GM12875 (cell line): ENCODE data around the gene ALPK3.

Source experiments
- H3K4me3 ChIP-seq: one replicate; pipeline ENCODE4 v1.5.1; 2011; ENCODE audit warnings: low read depth, low read length, control low read depth
- TF ChIP-seq, protein P1 (sequence below): IDR thresholded peaks from 2 replicates; pipeline ENCODE4 v1.5.1; 2011; ENCODE audit warnings: low read depth, mild to moderate bottlenecking, control low read depth, inconsistent platforms, low read length, moderate library complexity, borderline replicate concordance; ENCODE audit not compliant: insufficient read depth

The ALPK3 gene

DNA sequence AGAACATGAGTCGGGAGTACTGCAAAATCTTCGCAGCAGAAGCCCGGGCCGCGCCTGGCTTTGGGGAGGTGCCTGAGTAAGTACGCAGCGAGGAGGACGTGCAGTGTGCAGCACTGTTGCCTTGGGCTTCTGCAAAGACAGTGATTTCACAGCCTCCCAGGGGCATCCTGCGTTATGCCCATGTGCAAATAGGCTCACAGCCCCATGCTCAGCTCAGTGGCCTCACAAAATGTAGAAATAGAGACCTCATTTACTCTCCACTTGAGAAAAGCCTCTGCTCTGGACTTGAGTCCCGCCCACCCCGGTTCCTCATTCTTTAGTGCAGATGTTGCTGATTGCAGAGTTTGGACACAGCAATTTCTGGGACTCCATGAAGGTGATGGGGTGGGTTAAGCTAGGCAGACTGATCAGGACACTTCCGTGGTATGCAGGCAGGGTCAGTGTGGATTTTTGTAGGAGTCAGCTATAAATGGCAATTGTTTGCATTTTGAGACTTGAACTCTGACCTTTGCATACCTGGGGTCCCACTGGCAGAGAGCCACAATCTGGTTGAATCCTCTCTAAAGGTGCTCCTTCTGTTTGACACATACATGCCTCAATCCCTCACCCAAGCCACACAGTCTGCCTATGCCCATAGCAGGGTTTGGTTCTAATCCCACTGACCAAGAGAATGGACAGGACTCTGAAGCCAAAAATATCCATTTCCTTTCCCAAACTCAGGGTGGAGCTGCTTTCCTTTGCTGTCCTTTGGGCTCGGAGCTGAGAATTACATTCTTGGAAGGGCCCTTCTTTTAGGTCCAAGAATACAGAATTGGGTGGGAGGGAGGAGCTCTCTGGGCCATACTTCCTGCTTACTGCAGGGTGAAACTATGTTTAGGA is 46.6 kb downstream of the ALPK3 start:
- no peak overlapping the region for H3K4me3 ChIP-seq
- TF ChIP-seq, protein P1, sequence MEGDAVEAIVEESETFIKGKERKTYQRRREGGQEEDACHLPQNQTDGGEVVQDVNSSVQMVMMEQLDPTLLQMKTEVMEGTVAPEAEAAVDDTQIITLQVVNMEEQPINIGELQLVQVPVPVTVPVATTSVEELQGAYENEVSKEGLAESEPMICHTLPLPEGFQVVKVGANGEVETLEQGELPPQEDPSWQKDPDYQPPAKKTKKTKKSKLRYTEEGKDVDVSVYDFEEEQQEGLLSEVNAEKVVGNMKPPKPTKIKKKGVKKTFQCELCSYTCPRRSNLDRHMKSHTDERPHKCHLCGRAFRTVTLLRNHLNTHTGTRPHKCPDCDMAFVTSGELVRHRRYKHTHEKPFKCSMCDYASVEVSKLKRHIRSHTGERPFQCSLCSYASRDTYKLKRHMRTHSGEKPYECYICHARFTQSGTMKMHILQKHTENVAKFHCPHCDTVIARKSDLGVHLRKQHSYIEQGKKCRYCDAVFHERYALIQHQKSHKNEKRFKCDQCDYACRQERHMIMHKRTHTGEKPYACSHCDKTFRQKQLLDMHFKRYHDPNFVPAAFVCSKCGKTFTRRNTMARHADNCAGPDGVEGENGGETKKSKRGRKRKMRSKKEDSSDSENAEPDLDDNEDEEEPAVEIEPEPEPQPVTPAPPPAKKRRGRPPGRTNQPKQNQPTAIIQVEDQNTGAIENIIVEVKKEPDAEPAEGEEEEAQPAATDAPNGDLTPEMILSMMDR, result no peak

DNA sequence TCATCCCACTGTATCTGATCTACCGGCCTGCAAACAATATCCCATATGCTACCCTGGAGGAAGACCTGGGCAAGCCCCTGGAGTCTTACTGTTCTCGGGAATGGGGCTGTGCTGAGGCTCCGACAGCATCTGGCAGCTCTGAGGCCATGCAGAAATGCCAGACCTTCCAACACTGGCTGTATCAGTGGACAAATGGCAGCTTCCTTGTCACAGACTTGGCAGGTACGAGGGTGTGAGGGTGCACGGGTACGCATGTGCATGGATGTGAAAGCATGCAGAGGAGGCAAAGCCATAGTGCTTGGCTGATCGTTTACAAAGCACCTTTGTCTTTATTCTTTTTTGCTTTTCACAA is 47.3 kb downstream of the ALPK3 start:
- TF ChIP-seq, protein P1, result no peak
- no peak overlapping the region for H3K4me3 ChIP-seq

DNA sequence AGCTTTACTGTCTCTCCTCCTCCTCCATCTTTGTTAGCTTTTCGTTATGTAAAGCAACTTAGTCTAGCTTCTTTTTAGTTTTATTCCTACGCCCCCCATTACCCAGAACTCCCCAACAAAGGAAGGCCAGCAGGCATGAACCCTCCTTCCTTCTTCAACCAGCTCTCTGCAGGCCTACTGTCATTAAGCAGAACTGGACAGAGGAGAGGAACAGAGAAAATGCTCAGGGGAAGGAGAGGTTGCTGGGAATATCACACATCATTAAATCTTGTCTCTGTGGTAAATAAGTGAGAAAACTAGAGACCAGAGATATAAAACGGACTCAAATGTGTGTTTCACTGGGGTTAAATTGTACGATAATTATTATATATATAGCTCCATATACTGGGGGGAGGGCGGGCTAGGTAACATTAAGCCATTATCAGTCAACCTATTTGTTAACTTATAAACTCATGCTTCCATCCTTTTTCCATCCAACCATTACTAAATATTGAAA is 48.0 kb downstream of the ALPK3 start:
- H3K4me3 ChIP-seq, result no peak overlapping the region
- TF ChIP-seq, protein P1, result no peak

DNA sequence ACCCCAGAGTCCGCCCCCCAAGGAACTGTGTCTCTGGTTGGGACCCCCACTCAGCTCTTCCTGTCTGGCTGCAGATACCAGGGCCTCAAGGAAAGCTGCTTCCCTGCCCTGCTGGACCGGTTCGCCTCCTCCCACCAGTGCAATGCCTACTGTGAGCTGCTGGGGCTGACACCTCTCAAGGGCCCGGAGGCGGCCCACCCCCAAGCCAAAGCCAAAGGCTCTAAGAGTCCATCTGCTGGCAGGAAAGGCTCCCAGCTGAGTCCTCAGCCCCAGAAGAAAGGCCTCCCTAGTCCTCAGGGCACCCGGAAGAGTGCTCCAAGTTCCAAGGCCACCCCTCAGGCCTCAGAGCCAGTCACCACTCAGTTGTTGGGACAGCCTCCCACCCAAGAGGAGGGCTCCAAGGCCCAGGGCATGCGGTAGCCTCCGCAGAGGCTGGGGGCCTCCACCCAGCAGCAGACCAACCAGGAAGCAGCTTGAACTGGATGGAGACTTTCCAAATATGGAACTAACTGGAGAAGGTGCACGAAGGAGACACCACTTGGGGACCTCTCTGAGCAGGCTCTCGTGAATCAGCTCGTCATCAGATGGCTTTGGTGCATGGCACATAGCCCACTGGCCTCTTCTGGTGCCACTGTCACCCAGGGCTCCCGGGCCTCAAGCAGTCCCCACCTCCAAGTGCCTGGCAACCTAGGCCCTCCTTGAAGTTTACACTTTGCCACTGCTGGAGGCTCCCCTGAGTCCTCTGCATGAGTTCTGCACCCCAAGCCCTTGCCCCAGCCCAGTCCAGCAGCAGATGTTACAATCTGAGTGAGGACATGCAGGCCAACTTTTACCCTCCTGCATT is 51.1 kb downstream of the ALPK3 start:
- no peak overlapping the region for H3K4me3 ChIP-seq
- TF ChIP-seq, protein P1, result no peak

DNA sequence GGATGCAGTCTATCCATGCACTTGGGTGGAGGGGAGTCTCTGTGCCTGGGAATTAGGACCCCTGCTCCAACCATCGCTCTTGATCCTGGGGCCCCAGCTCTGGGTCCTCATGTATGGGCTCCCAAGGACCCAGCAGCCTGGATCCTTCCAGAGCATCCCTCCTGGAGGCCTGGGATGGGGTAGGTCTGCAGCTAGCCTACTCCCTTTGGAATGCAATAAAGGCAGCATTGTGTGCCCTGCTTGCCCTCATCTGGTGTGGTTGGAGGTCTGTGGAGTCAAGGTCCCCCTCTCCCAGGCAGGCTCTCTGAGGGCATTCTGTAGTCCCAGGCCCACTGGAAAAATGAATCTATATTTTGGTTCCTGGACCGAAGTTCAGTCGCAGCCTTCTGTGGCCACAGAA is 52.4 kb downstream of the ALPK3 start:
- no peak overlapping the region for H3K4me3 ChIP-seq
- TF ChIP-seq, protein P1, result no peak

DNA sequence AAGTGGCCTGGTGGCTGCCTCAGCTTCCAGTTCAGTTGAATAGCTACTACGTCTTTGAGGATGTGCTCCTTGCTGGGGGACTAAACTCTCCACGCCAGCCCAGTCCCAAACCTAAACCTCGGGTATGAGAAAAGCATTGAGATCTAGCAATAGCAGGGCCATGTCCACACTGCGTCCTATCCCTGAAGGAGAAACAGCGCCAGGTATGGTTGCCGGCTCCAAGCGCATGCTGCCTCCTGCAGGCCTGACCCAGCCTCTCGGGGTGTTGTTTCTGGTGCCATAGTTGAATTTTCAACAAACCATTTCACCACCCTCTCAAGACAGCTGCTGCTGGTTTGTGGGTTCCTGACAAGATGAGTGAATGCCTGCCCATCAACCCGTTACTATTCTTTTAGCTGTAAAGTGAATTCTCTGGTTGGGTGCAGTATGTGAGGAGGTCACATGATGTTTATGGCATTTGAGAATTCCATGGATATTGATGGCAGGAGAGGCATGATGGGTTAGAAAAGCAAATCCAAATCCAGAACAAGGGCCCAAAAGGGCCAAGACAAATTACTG is 54.4 kb downstream of the ALPK3 start:
- TF ChIP-seq, protein P1, result no peak
- H3K4me3 ChIP-seq, result no peak overlapping the region
